ENCODE data around the gene SLC24A3.

The SLC24A3 gene

DNA sequence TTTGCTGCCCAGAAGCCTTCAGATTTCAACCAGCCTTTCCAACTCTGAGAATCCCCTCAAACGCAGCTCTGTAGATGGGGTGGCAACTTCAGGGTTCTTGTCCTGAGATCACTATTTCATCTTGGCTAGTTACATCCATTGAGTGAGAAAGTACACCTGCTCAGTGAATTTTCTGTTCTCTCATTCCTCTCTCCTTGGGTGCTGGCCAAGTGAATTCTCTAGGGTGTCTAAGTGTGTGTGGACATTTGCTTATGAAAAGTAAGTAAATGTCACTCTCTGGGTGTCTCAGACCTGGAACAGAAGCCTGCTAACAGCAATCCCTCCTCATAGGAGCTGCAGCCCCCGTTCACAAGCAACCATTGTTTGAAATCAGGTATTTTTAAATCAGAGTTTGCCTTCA is 549.4 kb downstream of the SLC24A3 start:
- Histone ChIP-seq H3K4me1 (ENCODE audit: control insufficient read depth, low read length) (no peaks in the 10 kb centered on the region), H4K20me1 (ENCODE audit: control insufficient read depth, insufficient read depth, low read depth, low read length) (no peaks in the 10 kb centered on the region), H3K27me3 (ENCODE audit: control insufficient read depth, low read length) (no peaks in the 10 kb centered on the region; the same call in 1 of the 2 replicates), H3K9me2 (replicated peaks; ENCODE audit: control insufficient read depth, low read length) (no peaks in the 10 kb centered on the region), H3K36me3 (ENCODE audit: control insufficient read depth, low read length) (no peaks in the 10 kb centered on the region), H3F3A (ENCODE audit: control insufficient read depth, insufficient read depth) (no peaks in the 10 kb centered on the region), H3K79me2 (ENCODE audit: control insufficient read depth, low read length) (no peaks in the 10 kb centered on the region), H3K4me3 (ENCODE audit: low read length) (no peak overlapping the region), H3K9me3 (ENCODE audit: control insufficient read depth, insufficient read depth, low read length) (no peaks in the 10 kb centered on the region), H3K4me2 (ENCODE audit: low read length) (no peak overlapping the region), H3K27ac (ENCODE audit: low read depth, low read length) (no peak overlapping the region)
- no peak for TF ChIP-seq CTCF (IDR thresholded peaks at IDR 0.05; ENCODE audit: low read depth, low read length, poor library complexity, severe bottlenecking)
- TF ChIP-seq EZH2phosphoT487 (IDR thresholded peaks at IDR 0.05; ENCODE audit: borderline replicate concordance, low read length) = no peak

DNA sequence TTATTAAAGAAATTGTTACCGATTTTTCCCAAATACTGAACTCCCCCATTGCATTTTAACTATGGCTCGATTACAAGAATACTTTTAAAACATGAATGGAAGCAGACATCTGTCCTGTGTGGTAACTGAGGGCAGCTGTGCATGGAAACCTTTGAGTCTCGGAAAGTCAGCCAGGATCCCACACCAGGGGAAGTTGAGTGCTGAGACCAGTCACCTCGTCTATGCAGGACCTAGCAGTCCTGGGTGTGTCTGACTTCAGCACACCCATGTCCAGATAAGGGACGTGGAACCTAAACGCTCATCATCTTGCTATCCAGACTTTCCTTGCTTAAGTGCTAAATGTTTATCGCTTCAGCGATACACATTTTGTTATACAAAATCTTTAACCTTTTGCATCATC is 551.8 kb downstream of the SLC24A3 start:
- H3K36me3 ChIP-seq (ENCODE audit: control insufficient read depth, low read length) = no peaks in the 10 kb centered on the region
- H3F3A ChIP-seq (ENCODE audit: control insufficient read depth, insufficient read depth) = no peaks in the 10 kb centered on the region

GRCh38 chr20:19765266-19765665 is 552.8 kb downstream of the SLC24A3 start:
- no peaks in the 10 kb centered on the region for H4K20me1 ChIP-seq (ENCODE audit: control insufficient read depth, insufficient read depth, low read depth, low read length)
- H3K4me1 ChIP-seq (ENCODE audit: control insufficient read depth, low read length) = no peaks in the 10 kb centered on the region

More for the DNA sequence above, 551.8 kb downstream of the SLC24A3 start:
- H3K4me1 ChIP-seq (ENCODE audit: control insufficient read depth, low read length) = no peaks in the 10 kb centered on the region
- no peaks in the 10 kb centered on the region for H3K79me2 ChIP-seq (ENCODE audit: control insufficient read depth, low read length)
- H4K20me1 ChIP-seq (ENCODE audit: control insufficient read depth, insufficient read depth, low read depth, low read length) = no peaks in the 10 kb centered on the region
- H3K9me3 ChIP-seq (ENCODE audit: control insufficient read depth, insufficient read depth, low read length) = no peaks in the 10 kb centered on the region
- H3K9me2 ChIP-seq (replicated peaks; ENCODE audit: control insufficient read depth, low read length) = no peaks in the 10 kb centered on the region
- no peaks in the 10 kb centered on the region; the same call in 1 of the 2 replicates for H3K27me3 ChIP-seq (ENCODE audit: control insufficient read depth, low read length)
- no peak overlapping the region for H3K4me2 ChIP-seq (ENCODE audit: low read length)
- no peak overlapping the region for H3K4me3 ChIP-seq (ENCODE audit: low read length)
- H3K27ac ChIP-seq (ENCODE audit: low read depth, low read length) = no peak overlapping the region
- no peak for TF ChIP-seq EZH2phosphoT487 (IDR thresholded peaks at IDR 0.05; ENCODE audit: borderline replicate concordance, low read length)
- TF ChIP-seq CTCF (IDR thresholded peaks at IDR 0.05; ENCODE audit: low read depth, low read length, poor library complexity, severe bottlenecking) = no peak

More at GRCh38 chr20:19765266-19765665, 552.8 kb downstream of the SLC24A3 start:
- no peak for TF ChIP-seq CTCF (IDR thresholded peaks at IDR 0.05; ENCODE audit: low read depth, low read length, poor library complexity, severe bottlenecking)
- TF ChIP-seq EZH2phosphoT487 (IDR thresholded peaks at IDR 0.05; ENCODE audit: borderline replicate concordance, low read length) = no peak
- Histone ChIP-seq H3K9me2 (replicated peaks; ENCODE audit: control insufficient read depth, low read length) (no peaks in the 10 kb centered on the region), H3K27ac (ENCODE audit: low read depth, low read length) (no peak overlapping the region), H3K79me2 (ENCODE audit: control insufficient read depth, low read length) (no peaks in the 10 kb centered on the region), H3F3A (ENCODE audit: control insufficient read depth, insufficient read depth) (no peaks in the 10 kb centered on the region), H3K4me2 (ENCODE audit: low read length) (no peak overlapping the region), H3K27me3 (ENCODE audit: control insufficient read depth, low read length) (no peaks in the 10 kb centered on the region; the same call in 1 of the 2 replicates), H3K9me3 (ENCODE audit: control insufficient read depth, insufficient read depth, low read length) (no peaks in the 10 kb centered on the region), H3K36me3 (ENCODE audit: control insufficient read depth, low read length) (no peaks in the 10 kb centered on the region), H3K4me3 (ENCODE audit: low read length) (no peak overlapping the region)

Measured in DOHH2 (cell line).